Midbrain (tissue), 1 donor: ENCODE measurements around the gene RBMY1F.
"Not testable (repeated sequence)": the region's sequence is repeated elsewhere in the genome, so short reads cannot be mapped to it uniquely, and the experiment has no call there.

Source experiments
- DNase-seq: peaks from one replicate; lab custom pipeline; 2025; lab: John Stamatoyannopoulos, UW

The RBMY1F gene

GRCh38 chrY:22182823-22183222 lies at the start of gene RBMY1F:
RBMY1F (minus strand) TSS chrY:22182923; CDS start chrY:22180969, 1,954 bp downstream.
- DNase-seq = not testable (repeated sequence)

DNA sequence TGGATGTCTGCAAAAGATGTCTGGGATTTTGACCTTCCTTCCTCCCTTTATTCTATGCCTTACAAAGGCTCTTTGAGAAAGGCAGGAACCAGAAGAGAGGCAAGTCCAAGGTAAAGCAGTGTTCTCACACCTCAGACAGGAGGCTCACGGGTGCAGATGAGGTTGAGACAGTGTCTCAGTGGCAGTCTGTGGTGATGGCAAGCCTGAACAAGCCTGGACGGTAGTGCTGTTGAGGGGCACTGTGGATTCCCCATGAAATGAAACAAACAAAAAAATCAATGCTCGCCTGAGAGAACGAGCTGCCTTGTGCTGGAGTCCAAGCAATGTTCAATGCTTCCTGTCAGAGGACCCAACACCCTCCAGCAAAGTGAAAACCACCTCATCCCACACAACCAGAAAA lies 31.6 kb downstream of the RBMY1F start:
- DNase-seq = not testable (repeated sequence)

DNA sequence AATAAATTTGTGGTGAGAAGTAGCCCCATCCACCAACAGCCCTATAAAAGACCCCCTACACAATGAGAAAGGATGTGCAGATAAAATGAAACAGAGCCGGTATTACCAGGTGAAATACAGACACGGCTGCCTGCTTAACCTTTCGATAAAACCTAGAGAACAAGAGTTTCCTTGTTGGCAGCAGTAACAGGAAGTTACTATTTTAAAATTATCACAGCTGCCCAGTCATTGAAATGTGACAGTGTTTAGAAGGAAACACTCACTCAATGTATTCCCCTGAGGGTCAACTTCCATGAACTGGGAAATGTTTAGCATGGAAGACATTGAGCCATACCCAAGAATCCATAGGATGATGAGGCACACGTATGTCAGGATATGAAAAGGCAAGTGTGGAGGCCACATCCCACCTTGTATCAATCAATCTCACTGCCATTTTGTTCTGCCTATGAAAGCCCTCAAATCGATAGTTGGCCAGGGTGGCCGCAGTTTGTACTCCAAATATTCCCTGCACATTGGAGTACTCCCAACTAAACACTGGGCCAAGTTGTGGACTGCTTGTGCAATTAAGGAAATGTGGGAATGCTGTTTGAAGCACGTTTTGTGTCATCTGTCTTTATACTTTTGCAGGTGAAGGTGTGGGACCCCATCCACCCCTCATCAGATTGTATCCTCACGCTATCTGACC lies 41.6 kb downstream of the RBMY1F start:
- DNase-seq = not testable (repeated sequence)

GRCh38 chrY:22134719-22135118 lies 48.0 kb downstream of the RBMY1F start:
- not testable (repeated sequence) for DNase-seq

- DNase-seq = not testable (repeated sequence)
Measured at GRCh38 chrY:22130494-22130893, 52.2 kb downstream of the RBMY1F start.
